ENCODE measurements around the gene FAM193B.
"Not testable (repeated sequence)": the region's sequence is repeated elsewhere in the genome, so short reads cannot be mapped to it uniquely, and the experiment has no call there.

The FAM193B gene

DNA sequence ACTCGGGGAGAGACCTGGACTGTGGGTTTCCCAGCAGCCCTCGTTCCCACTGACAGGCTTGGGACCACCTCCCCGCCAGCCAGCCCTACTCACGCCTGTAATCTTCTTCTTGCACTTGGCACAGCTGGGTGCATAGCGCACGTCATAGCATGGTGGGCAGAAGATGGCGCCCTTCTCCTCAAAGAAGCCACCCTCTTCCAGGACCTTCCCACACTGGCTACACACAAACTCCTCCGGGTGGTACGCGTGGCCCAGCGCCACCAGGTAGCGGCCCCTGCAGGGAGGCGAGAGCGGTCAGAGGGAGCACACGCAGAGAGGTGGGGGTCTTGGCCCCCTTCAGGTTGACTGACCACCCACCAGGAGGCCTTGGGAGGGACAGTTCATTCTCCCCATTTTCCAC, 66.4 kb downstream of the FAM193B start:
- Histone ChIP-seq H3K4me3 (replicated peaks; ENCODE audit: insufficient read depth, low read length) (no peak overlapping the region), H3K27ac (replicated peaks) (no peak overlapping the region), H3K27me3 (ENCODE audit: insufficient read depth, poor library complexity, severe bottlenecking) (no peaks in the 10 kb centered on the region)
- TF ChIP-seq, protein P1, sequence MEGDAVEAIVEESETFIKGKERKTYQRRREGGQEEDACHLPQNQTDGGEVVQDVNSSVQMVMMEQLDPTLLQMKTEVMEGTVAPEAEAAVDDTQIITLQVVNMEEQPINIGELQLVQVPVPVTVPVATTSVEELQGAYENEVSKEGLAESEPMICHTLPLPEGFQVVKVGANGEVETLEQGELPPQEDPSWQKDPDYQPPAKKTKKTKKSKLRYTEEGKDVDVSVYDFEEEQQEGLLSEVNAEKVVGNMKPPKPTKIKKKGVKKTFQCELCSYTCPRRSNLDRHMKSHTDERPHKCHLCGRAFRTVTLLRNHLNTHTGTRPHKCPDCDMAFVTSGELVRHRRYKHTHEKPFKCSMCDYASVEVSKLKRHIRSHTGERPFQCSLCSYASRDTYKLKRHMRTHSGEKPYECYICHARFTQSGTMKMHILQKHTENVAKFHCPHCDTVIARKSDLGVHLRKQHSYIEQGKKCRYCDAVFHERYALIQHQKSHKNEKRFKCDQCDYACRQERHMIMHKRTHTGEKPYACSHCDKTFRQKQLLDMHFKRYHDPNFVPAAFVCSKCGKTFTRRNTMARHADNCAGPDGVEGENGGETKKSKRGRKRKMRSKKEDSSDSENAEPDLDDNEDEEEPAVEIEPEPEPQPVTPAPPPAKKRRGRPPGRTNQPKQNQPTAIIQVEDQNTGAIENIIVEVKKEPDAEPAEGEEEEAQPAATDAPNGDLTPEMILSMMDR (IDR thresholded peaks at IDR 0.05; ENCODE audit: insufficient read depth, low read length), result no peak
- TF ChIP-seq POLR2AphosphoS5 (IDR thresholded peaks at IDR 0.05; ENCODE audit: low read depth), result no peak
- TF ChIP-seq, protein P2, sequence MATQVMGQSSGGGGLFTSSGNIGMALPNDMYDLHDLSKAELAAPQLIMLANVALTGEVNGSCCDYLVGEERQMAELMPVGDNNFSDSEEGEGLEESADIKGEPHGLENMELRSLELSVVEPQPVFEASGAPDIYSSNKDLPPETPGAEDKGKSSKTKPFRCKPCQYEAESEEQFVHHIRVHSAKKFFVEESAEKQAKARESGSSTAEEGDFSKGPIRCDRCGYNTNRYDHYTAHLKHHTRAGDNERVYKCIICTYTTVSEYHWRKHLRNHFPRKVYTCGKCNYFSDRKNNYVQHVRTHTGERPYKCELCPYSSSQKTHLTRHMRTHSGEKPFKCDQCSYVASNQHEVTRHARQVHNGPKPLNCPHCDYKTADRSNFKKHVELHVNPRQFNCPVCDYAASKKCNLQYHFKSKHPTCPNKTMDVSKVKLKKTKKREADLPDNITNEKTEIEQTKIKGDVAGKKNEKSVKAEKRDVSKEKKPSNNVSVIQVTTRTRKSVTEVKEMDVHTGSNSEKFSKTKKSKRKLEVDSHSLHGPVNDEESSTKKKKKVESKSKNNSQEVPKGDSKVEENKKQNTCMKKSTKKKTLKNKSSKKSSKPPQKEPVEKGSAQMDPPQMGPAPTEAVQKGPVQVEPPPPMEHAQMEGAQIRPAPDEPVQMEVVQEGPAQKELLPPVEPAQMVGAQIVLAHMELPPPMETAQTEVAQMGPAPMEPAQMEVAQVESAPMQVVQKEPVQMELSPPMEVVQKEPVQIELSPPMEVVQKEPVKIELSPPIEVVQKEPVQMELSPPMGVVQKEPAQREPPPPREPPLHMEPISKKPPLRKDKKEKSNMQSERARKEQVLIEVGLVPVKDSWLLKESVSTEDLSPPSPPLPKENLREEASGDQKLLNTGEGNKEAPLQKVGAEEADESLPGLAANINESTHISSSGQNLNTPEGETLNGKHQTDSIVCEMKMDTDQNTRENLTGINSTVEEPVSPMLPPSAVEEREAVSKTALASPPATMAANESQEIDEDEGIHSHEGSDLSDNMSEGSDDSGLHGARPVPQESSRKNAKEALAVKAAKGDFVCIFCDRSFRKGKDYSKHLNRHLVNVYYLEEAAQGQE (IDR thresholded peaks at IDR 0.05; ENCODE audit: insufficient replicate concordance, low read depth), result no peak
- TF ChIP-seq GABPA (IDR thresholded peaks at IDR 0.05; ENCODE audit: low read depth), result no peak
- no peak for TF ChIP-seq SPI1 (IDR thresholded peaks at IDR 0.05; ENCODE audit: borderline replicate concordance, low read depth)
- DNase-seq (ENCODE audit: low read depth in 1 of 2, low spot score in 1 of 2), result no peak

DNA sequence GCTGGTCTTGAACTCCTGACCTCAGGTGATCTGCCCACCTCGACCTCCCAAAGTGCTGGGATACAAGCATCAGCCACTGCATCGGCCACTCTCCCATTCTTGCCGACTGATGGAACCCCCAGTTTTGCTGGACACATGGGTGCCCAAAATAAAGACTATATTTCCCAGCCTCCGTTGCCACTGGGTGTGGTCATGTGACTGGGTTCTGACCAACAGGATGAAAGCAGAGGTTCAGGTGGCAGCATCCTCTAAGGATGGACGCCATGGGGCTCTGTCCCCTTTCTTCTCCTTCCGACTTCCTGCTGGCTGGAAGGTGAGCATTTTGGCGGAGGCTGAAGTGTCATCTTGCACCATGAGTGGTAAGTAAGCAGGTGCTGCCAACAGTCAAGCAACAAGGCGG, 67.2 kb downstream of the FAM193B start:
- TF ChIP-seq, protein P1 (IDR thresholded peaks at IDR 0.05; ENCODE audit: insufficient read depth, low read length), result no peak
- TF ChIP-seq SPI1 (IDR thresholded peaks at IDR 0.05; ENCODE audit: borderline replicate concordance, low read depth), result no peak
- no peak for TF ChIP-seq GABPA (IDR thresholded peaks at IDR 0.05; ENCODE audit: low read depth)
- no peak for TF ChIP-seq POLR2AphosphoS5 (IDR thresholded peaks at IDR 0.05; ENCODE audit: low read depth)
- TF ChIP-seq, protein P2 (IDR thresholded peaks at IDR 0.05; ENCODE audit: insufficient replicate concordance, low read depth), result no peak
- no peak for DNase-seq (ENCODE audit: low read depth in 1 of 2, low spot score in 1 of 2)
- Histone ChIP-seq H3K27ac (replicated peaks) (no peak overlapping the region), H3K27me3 (ENCODE audit: insufficient read depth, poor library complexity, severe bottlenecking) (no peaks in the 10 kb centered on the region), H3K4me3 (replicated peaks; ENCODE audit: insufficient read depth, low read length) (no peak overlapping the region)

DNA sequence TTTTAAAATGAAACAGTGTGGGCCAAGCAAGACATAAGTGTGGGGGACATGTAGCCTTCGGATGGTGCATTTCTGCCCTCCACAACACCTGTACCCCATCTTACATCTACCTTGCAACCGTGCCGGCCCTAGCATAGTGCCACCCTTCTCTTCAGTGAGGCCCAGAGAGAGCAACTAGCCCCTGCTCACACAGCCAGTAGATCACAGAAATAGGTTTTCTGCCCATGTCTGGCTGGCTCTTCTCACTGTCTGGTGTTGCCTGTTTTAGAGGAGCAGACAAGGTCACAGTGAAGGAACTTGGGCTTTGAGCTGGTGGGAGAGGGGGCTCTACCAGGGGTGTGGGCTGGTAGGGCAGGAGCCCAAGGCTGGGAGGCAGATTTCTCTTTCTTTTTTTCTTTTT, 68.1 kb downstream of the FAM193B start:
- Histone ChIP-seq H3K4me3 (replicated peaks; ENCODE audit: insufficient read depth, low read length) (no peak overlapping the region), H3K27me3 (ENCODE audit: insufficient read depth, poor library complexity, severe bottlenecking) (no peaks in the 10 kb centered on the region), H3K27ac (replicated peaks) (no peak overlapping the region)
- no peak for DNase-seq (ENCODE audit: low read depth in 1 of 2, low spot score in 1 of 2)
- TF ChIP-seq, protein P2 (IDR thresholded peaks at IDR 0.05; ENCODE audit: insufficient replicate concordance, low read depth), result no peak
- TF ChIP-seq, protein P1 (IDR thresholded peaks at IDR 0.05; ENCODE audit: insufficient read depth, low read length), result no peak
- no peak for TF ChIP-seq GABPA (IDR thresholded peaks at IDR 0.05; ENCODE audit: low read depth)
- no peak for TF ChIP-seq POLR2AphosphoS5 (IDR thresholded peaks at IDR 0.05; ENCODE audit: low read depth)
- no peak for TF ChIP-seq SPI1 (IDR thresholded peaks at IDR 0.05; ENCODE audit: borderline replicate concordance, low read depth)

DNA sequence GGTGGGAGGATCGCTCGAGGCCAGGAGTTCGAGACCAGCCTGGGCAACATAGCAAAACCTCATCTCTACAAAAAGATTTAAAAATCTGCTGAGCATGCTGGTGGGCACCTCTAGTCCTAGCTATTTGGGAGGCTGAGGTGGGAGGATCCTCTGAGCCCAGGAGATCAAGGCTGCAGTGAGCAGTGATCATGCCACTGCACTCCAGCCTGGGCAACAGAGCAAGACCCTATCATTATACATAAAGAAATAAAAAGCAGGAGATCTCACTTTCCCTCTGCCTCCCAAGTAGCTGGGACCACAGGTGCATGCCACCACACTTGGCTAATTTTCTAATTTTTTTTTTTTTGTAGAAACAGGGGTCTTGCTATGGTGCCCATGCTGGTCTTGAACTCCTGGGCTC, 68.6 kb downstream of the FAM193B start:
- not testable (repeated sequence) for DNase-seq (ENCODE audit: low read depth in 1 of 2, low spot score in 1 of 2); H3K4me3 ChIP-seq (replicated peaks; ENCODE audit: insufficient read depth, low read length); H3K27ac ChIP-seq (replicated peaks); H3K27me3 ChIP-seq (ENCODE audit: insufficient read depth, poor library complexity, severe bottlenecking)

Data from HL-60 (cell line).